NK-92 (cell line): ENCODE measurements around the gene MYBPH.

Source experiments
- DNase-seq: peaks from one replicate; lab custom pipeline; 2025; ENCODE audit not compliant: unreplicated experiment; lab: John Stamatoyannopoulos, UW

Gene MYBPH

GRCh38 chr1:203131548-203132200, 44.0 kb downstream of the MYBPH start:
- no peak for DNase-seq

DNA sequence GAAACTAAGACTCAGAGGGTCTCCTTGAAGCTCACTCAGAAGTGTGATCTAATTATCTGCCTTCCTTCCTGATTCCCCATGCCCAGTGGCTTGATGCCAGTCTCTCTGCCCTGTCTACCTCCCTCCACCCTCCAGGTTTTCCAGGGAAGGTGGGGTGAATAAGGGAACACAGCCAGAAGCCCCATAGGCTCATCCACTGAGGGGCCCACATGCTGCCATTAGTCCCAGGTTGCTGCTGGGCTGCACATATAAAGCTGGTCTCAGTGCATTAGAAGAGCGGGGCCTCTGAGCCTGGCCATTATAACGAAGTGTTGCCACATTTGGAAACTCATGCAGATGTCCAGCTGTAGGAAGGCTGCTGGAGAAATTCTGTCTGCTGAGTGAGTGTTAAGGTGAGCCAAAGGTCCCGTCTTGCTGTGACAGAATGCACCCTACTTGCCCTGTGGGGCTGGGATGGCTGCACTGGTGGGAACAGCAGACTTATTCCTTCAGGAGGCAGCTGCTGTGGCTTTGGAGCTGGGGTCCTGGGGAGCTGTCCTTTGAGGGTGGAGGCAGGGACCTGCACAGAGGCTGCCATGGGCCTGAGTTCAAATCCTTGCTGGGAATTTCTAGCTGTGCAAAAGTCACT, 45.2 kb downstream of the MYBPH start:
- no peak for DNase-seq

DNA sequence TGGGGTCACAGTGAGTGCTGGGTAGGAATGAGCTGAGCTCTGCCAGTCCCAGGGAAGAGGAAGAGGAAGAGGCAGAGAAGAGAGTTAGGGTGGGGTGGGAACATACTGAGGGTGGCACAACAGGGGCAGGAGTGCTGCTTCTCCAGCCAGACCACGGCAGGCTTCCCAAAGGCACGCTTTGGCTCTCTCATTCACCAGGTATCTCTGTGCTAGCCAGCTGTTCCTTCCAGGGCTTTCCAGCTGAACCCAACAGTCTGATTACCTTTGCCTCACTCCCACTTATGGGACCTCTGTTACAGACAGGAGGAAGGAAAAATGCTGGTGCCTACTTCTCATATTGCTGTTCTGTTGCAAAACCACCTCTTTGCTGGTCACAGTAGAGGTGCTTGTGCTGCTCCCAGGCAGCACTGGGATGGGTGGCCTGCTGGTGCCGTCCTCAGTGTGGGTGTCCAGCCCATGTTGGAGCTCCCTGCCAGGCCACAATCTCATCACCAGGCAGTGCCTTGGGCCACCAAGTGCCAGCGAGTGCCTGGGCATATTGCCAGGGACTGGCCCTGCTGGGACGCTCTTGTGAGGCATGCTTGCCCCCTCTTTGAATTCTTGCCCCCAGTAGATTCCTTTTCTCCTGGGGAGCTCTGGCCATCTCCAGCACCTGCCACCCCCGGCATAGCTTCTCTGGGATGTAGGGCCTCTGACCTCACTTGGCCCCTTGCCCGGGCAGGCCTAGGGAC, 46.0 kb downstream of the MYBPH start:
- DNase-seq: no peak

- DNase-seq: no peak
Observed at GRCh38 chr1:203128716-203129500, 46.7 kb downstream of the MYBPH start.

DNA sequence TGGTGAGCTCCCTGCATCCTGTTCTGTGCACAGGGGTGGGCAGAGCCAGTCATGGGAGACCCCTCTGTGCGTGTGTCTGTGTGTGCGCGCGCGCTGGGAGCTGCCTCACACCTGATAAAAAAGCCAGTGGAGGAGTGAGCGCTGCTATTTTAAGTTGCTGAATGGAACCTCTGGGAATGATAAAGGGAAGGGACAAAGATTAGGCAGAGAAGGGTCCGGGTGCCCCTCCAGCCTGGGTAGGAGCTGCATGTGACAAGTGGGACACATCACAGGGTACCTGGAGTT, 47.3 kb downstream of the MYBPH start:
- DNase-seq: no peak

- DNase-seq: no peak
Observed at GRCh38 chr1:203127666-203128430, 47.8 kb downstream of the MYBPH start, which contains the start of gene ADORA1. ADORA1 (plus strand) TSS chr1:203127726; CDS start chr1:203128842, 1,116 bp downstream.

DNA sequence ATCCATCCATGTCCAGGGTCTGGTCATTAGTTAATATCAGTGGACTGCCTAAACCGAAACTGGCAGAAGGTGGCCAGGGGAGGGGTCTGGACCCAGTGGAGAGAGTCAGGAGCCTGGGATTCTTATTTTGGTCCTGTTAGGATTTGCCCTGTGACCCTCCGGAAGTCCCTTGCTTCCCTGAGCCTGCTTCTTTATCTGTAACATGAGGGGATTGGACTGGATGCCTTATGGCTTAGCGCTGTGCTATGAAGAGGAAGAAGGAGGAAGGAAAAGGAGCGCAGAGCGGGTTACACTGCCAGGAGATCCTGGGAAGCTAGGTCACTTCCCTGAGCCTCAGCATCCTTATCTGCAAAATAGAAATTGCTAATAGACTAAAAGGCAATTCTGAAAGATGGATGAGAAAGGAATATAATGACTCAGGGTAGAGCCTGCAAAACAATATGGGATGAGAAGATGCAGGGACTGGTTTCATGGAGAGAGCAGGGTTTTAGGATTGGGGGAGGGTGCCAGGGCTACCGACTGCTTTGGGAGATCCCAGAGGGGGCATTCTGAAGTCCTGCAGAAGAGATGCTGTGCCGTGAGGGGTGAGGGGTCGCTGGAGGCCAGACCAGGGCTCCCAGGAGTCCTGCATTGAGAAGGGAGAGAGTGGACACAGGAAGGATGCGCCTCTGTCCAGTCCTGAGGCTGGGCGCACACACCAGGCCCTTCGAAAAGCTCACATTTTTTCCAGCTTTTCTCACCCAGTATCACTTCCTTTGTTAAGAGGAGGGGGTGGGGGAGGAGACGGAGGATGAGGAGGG, 48.6 kb downstream of the MYBPH start:
- no peak for DNase-seq

DNA sequence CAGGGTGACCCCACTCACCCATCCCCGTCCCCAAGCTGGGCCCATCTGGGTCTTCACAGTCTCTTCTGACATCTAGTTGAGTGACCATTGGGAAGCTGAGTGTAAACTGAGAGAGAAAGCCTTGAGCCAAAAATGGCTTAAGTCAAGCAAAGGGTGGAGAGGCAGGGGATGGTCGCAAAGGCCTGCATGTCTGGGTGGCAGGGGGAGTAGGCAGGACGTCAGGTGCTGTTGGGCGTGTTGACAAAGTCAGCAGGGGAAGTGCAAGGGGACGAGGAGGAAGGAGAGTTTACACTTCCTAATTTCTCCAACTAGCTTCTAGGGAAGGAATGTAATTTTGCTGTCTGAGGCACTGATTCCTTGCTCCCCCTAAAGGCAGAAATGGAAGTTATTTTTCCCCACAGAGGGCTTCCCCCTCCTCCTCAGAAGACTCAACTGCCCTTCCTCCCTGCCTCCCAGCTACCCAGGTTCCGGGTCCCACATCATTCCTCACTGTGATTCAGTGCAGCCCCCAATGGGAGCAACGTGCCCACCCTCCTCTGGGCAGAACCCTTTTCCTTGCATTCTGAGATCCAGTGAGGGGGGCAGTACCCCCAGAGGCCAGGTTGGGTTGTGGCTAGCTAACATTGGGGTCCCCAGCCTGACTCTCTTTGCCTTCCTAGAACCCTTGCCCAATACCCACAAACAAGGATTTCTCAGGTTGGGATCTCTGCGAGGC, 49.3 kb downstream of the MYBPH start:
- DNase-seq: no peak

GRCh38 chr1:203124546-203125317, 50.9 kb downstream of the MYBPH start:
- DNase-seq: no peak

DNA sequence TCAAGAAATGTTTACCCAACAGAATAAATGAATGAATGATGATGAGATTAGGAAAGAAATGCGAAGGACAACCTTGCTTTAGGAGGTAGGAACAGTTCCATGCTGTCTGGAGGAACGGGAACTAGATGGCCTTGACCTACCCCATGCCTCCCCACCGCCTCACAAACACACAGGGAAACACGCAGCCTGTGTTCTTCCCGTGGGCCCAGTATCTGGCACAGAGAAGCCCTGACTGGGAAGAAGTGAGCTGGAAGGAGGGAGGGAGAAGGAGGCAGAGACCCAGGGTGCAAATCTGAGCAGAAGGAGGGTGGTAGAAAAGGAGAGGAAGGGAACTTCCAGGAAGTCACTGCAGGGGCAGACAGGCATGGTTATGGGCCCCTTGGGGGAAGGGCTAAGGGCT, 51.6 kb downstream of the MYBPH start:
- no peak for DNase-seq

- no peak for DNase-seq
Observed at GRCh38 chr1:203122159-203122558, 53.5 kb downstream of the MYBPH start.

GRCh38 chr1:203121186-203122015, 54.2 kb downstream of the MYBPH start:
- no peak for DNase-seq

DNA sequence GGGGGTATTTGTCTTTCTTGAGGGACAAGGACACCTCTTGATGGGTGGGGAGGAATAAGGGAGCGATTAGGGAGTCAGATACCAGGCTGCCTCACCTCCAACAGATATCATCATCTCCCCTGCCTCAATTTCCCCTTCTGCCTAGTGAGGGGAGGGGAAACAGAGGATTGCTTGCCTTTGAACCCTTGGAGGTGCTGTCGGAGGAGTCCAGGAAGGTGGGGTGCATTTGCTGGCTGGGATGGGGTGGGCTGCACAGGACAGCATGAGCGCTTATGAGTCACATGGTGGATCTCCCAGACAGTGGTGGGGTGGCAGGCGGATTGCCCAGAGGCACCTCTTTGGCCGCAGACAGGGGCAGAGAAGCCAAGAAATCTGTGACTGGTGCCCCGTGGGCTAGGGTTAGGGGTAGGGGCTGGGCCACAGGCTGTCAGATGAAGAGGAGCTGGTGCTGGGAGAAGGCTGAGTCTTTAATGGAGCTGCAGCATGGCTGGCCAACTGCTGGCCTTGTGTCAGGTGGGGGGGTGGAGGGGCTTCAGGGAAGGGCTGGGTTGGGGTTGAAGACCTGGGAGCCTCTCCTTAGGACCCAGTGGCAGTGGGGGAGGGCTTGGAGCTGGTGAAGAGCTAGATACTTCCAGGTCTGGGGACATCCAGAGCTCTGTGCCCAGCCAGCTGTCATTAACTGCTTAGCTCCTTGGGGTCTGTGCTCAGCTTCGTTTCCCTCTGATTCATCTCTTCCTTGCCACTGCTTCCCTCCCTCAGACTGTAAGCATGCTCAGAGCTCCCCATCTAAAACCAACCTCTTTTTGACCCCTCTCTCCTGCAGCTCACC, 55.1 kb downstream of the MYBPH start:
- DNase-seq: no peak
